IMR-90 (cell line): Measurements from ENCODE around the gene CCDC142. TPM values are rescaled to one million over a fixed set of nuclear protein-coding genes. Genes with fewer than 3 reads are reported as not detected.

ENCODE experiments used
- ATAC-seq: fragments of 200-7000 bp; cut with Tn5 transposase; 2 replicates; pipeline ENCODE4 v1.9.1; 2020; ENCODE audit warnings: low read depth, mild to moderate bottlenecking, moderate library complexity
- BruUV-seq: library from RNA; stranded (reverse); fragments of 400-500 nt; replicated peaks from 2 replicates; lab custom pipeline; 2021; lab: Mats Ljungman, UMichigan
- CTCF ChIA-PET: fragments of 300-600 bp; formaldehyde crosslinking; extraction: SDS; loops from one replicate; lab custom pipeline; 2021; ENCODE audit warnings: antibody characterized with exemption; lab: Yijun Ruan, JAX
- POLR2A ChIA-PET: fragments of 300-600 bp; sonication (Branson Sonifier 250); formaldehyde crosslinking; loops from one replicate; lab custom pipeline; 2022; ENCODE audit warnings: antibody characterized with exemption; ENCODE audit not compliant: unreplicated experiment; lab: Charles Lee
- DNase-seq: peaks from one replicate; pipeline ENCODE4 v3.0.0; 2013
- H2AFZ ChIP-seq: replicated peaks from 2 replicates; pipeline ENCODE3; 2013; ENCODE audit warnings: low read length, mild to moderate bottlenecking; ENCODE audit not compliant: poor library complexity
- H2AK5ac ChIP-seq: 2 replicates; pipeline ENCODE4 v1.6.1; 2013; ENCODE audit warnings: low read depth, low read length, inconsistent platforms
- H2AK9ac ChIP-seq: replicated peaks from 2 replicates; pipeline ENCODE3; 2013; ENCODE audit warnings: mild to moderate bottlenecking, low read depth, low read length, moderate library complexity; ENCODE audit not compliant: poor library complexity
- H2BK120ac ChIP-seq: 2 replicates; pipeline ENCODE4 v1.6.1; 2013; ENCODE audit warnings: low read depth, low read length, inconsistent platforms
- H2BK15ac ChIP-seq: 3 replicates; pipeline ENCODE4 v1.6.1; 2013; ENCODE audit warnings: low read depth, low read length, inconsistent platforms
- H2BK20ac ChIP-seq: 2 replicates; pipeline ENCODE4 v1.6.1; 2013; ENCODE audit warnings: low read depth, mild to moderate bottlenecking, inconsistent platforms, low read length, moderate library complexity
- H2BK5ac ChIP-seq: 2 replicates; pipeline ENCODE4 v1.6.1; 2013; ENCODE audit warnings: mild to moderate bottlenecking, low read depth, low read length, inconsistent platforms; ENCODE audit not compliant: poor library complexity, severe bottlenecking
- H3K14ac ChIP-seq: replicated peaks from 2 replicates; pipeline ENCODE4 v1.6.1; 2013; ENCODE audit warnings: low read depth, low read length, inconsistent platforms
- H3K18ac ChIP-seq: 2 replicates; pipeline ENCODE4 v1.6.1; 2013; ENCODE audit warnings: low read depth, low read length, control low read depth
- H3K23ac ChIP-seq: 2 replicates; pipeline ENCODE4 v1.6.1; 2013; ENCODE audit warnings: low read depth, low read length, inconsistent platforms
- H3K27ac ChIP-seq: 2 replicates; pipeline ENCODE4 v1.5.1; 2013; ENCODE audit warnings: mild to moderate bottlenecking, control low read depth, low read length; ENCODE audit not compliant: insufficient read depth
- H3K27me3 ChIP-seq: 2 replicates; pipeline ENCODE4 v1.6.1; 2013; ENCODE audit warnings: low read length; ENCODE audit not compliant: control insufficient read depth, insufficient read depth
- H3K36me3 ChIP-seq: 2 replicates; pipeline ENCODE4 v1.6.1; 2013; ENCODE audit warnings: low read length, mixed read lengths; ENCODE audit not compliant: control insufficient read depth, insufficient read depth
- H3K4ac ChIP-seq: 2 replicates; pipeline ENCODE4 v1.6.1; 2013; ENCODE audit warnings: low read depth, low read length, inconsistent platforms
- H3K4me1 ChIP-seq: 2 replicates; pipeline ENCODE4 v1.6.1; 2013; ENCODE audit warnings: low read length, mixed read lengths; ENCODE audit not compliant: control insufficient read depth, insufficient read depth
- H3K4me2 ChIP-seq: 2 replicates; pipeline ENCODE4 v1.6.1; 2013; ENCODE audit warnings: low read depth, mild to moderate bottlenecking, control low read depth, low read length, moderate library complexity
- H3K4me3 ChIP-seq: 2 replicates; pipeline ENCODE4 v1.5.1; 2013; ENCODE audit warnings: low read depth, mild to moderate bottlenecking, control low read depth, low read length, moderate library complexity; ENCODE audit not compliant: insufficient read depth
- H3K56ac ChIP-seq: 2 replicates; pipeline ENCODE4 v1.6.1; 2013; ENCODE audit warnings: low read length, inconsistent platforms; ENCODE audit not compliant: insufficient read depth; ENCODE audit errors: extremely low read depth
- H3K79me1 ChIP-seq, 2 experiments: 2 replicates each; pipeline ENCODE4 v1.6.1; 2013; ENCODE audit warnings: low read length in 2 of 2, inconsistent platforms in 1 of 2, low read depth in 1 of 2
- H3K9ac ChIP-seq: 2 replicates; pipeline ENCODE4 v1.6.1; 2013; ENCODE audit warnings: low read depth, low read length, control low read depth
- H3K9me1 ChIP-seq: 2 replicates; pipeline ENCODE4 v1.6.1; 2013; ENCODE audit warnings: low read length, inconsistent platforms; ENCODE audit not compliant: insufficient read depth
- H3K9me3 ChIP-seq: 2 replicates; pipeline ENCODE4 v1.6.1; 2013; ENCODE audit warnings: low read length; ENCODE audit not compliant: control insufficient read depth, insufficient read depth
- H4K20me1 ChIP-seq: 2 replicates; pipeline ENCODE4 v1.6.1; 2013; ENCODE audit warnings: low read length, inconsistent platforms; ENCODE audit not compliant: insufficient read depth
- H4K5ac ChIP-seq: 2 replicates; pipeline ENCODE4 v1.6.1; 2013; ENCODE audit warnings: mild to moderate bottlenecking, low read depth, low read length, control low read depth
- H4K8ac ChIP-seq, 2 experiments: 2 replicates each; pipeline ENCODE4 v1.6.1; 2013; ENCODE audit warnings: low read depth in 2 of 2, low read length in 2 of 2, control low read depth in 1 of 2, inconsistent platforms in 1 of 2
- H4K91ac ChIP-seq: 2 replicates; pipeline ENCODE4 v1.6.1; 2013; ENCODE audit warnings: low read depth, low read length, inconsistent platforms; ENCODE audit not compliant: insufficient read depth
- ELK1 ChIP-seq: fragments of 150-350 bp; IDR thresholded peaks from 2 replicates; pipeline ENCODE4 v1.6.1; 2016; ENCODE audit warnings: low read depth, mild to moderate bottlenecking, low read length, moderate library complexity, borderline replicate concordance
- MAZ ChIP-seq: IDR thresholded peaks from 2 replicates; pipeline ENCODE4 v1.6.1; 2012; ENCODE audit warnings: low read depth, mild to moderate bottlenecking, low read length, improper control_type of control experiment, moderate library complexity, borderline replicate concordance
- NFE2L2 ChIP-seq: fragments of 150-350 bp; IDR thresholded peaks from 2 replicates; pipeline ENCODE4 v1.6.1; 2016; ENCODE audit warnings: low read depth, mild to moderate bottlenecking, low read length
- RCOR1 ChIP-seq: IDR thresholded peaks from 2 replicates; pipeline ENCODE4 v1.6.1; 2012; ENCODE audit warnings: mild to moderate bottlenecking, low read length, improper control_type of control experiment; ENCODE audit not compliant: insufficient replicate concordance
- SMC3 ChIP-seq: fragments of 150-350 bp; IDR thresholded peaks from 2 replicates; pipeline ENCODE4 v1.6.1; 2016; ENCODE audit warnings: low read depth, mild to moderate bottlenecking, antibody characterized with exemption, low read length, moderate library complexity
- USF2 ChIP-seq: fragments of 150-350 bp; IDR thresholded peaks from 2 replicates; pipeline ENCODE4 v1.6.1; 2017; ENCODE audit warnings: mild to moderate bottlenecking, antibody characterized with exemption, low read length, low read depth
- WGBS, 2 experiments: methylation state at CpG; one replicate each; pipeline versions ENCODE4 v1.1.5 to v1.1.7; 2013; ENCODE audit warnings: missing lambda C conversion rate in 2 of 2; ENCODE audit not compliant: insufficient read length in 1 of 2; ENCODE audit errors: extremely low coverage in 2 of 2; 5-methylcytosine and 5-hydroxymethylcytosine counted together
- dilution Hi-C: fragments of 300-500 bp; cut with HindIII; formaldehyde crosslinking; loops from one replicate; pipeline ENCODE4 v1.14.3; 2018; ENCODE audit warnings: low sequenced_read_pairs; ENCODE audit not compliant: unreplicated experiment
- in situ Hi-C: fragments of 300-500 bp; cut with MboI; formaldehyde crosslinking; loops from 3 replicates; pipeline ENCODE4 v1.14.3; 2019; ENCODE audit warnings: low sequenced_read_pairs, inconsistent platforms, mixed read lengths
- intact Hi-C: fragments of 100-400 bp; cut with micrococcal nuclease; formaldehyde crosslinking; loops from 2 replicates; pipeline ENCODE4 v1.10.0; 2022
- polyA plus RNA-seq, 3 experiments: library from polyadenylated mRNA; depleted of rRNA; stranded (reverse); fragments of >200 nt; gene quantifications; 2 replicates each; pipeline ENCODE4 v1.2.3, GENCODE V29; 2012; ENCODE audit warnings: low replicate concordance in 1 of 3
- total RNA-seq: library from RNA; depleted of rRNA; stranded (reverse); fragments of >200 nt; gene quantifications from 2 replicates; pipeline ENCODE4 v1.2.3, GENCODE V29; 2012

Gene CCDC142
- total and polyA plus RNA-seq, 2 of the 4 experiments (the other 2 are of a cell fraction) = 8.4 to 14.0 TPM

DNA sequence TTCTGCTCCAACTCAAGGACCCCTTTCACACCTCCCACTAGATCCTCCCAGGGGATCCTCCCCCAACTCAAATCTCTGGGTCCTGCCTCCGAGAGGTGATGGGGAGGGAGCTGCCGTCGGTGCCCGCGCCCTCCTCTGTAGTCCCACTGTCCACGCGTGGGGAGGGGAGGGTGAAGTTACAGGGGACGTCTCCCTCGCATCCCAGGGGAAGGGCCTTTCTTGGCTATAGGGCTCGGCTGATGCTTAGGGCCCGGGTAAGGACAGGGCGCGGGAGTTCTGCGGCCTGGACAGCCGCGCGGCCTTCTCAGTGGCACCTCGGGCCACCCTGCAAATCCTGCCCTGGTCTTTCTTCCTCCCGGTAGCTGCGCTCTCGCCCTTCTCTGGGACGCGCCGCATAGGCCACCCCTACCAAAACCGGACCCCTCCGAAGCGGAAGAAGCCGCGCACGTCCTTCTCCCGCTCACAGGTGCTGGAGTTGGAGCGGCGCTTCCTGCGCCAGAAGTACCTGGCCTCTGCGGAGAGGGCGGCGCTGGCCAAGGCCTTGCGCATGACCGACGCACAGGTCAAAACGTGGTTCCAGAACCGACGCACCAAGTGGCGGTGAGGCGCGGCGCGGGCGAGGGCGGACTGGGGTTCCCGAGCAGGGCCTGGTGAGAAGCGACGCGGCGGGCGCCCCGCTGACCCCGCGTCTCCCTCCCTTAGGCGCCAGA is 32.6 kb upstream of the CCDC142 start:
- Histone ChIP-seq H3K4me1 (no peaks in the 10 kb centered on the region), H3K18ac (no peak overlapping the region), H2AK9ac (peak overlapping the region; percentile 3), H3K56ac (no peak overlapping the region), H4K91ac (no peak overlapping the region), H3K27ac (no peak overlapping the region), H3K9me1 (no peaks in the 10 kb centered on the region), H3K4me3 (no peak overlapping the region), H3K27me3 (peaks cover 90% of the 10 kb centered on the region), H4K5ac (no peak overlapping the region), H3K36me3 (no peaks in the 10 kb centered on the region), H3K23ac (no peak overlapping the region), H2BK5ac (no peak overlapping the region), H3K4ac (no peak overlapping the region), H2BK20ac (no peak overlapping the region), H3K9me3 (peaks cover 20% of the 10 kb centered on the region), H3K9ac (no peak overlapping the region), H3K79me1 (no peaks in the 10 kb centered on the region), H4K20me1 (0 out of 2 replicates have a peak, but pooled peaks cover 5% of the 10 kb centered on the region), H3K14ac (no peak overlapping the region), H3K4me2 (no peak overlapping the region), H2AK5ac (no peak overlapping the region), H2AFZ (peak overlapping the region; percentile 59), H2BK15ac (no peak overlapping the region), H4K8ac (no peak overlapping the region), H2BK120ac (no peak overlapping the region)
- no peak for TF ChIP-seq NFE2L2
- no peak for TF ChIP-seq RCOR1
- no peak for TF ChIP-seq ELK1
- no peak for TF ChIP-seq SMC3
- no peak for TF ChIP-seq USF2
- TF ChIP-seq MAZ = no peak
- in situ Hi-C loops = no loop called here
- CTCF ChIA-PET = no interaction called here
- no TSS peak for BruUV-seq
- intact Hi-C loops = no loop called here
- WGBS, 2 experiments = 11% methylated on average over 52 of the region's 60 CpGs; no CpG with 5 or more reads in 1 of the 2 experiments
- DNase-seq (no peak), ATAC-seq (no peak)
- dilution Hi-C loops = no loop called here
- POLR2A ChIA-PET = no interaction called here
